Kidney (tissue), 14 donors: ENCODE data around the gene C2CD2. TPM values are rescaled to one million over a fixed set of nuclear protein-coding genes. Genes with fewer than 3 reads are reported as not detected.

ENCODE experiments used
- DNase-seq, 5 donors: peaks; one replicate each; pipeline ENCODE4 v3.0.0-alpha.2; 2013 to 2020
- FAIRE-seq: peaks from 2 replicates; lab custom pipeline; 2012; peaks lifted over from hg19 to GRCh38; lab: Jason Lieb, UNC
- H3K27ac ChIP-seq, 2 donors: one replicate each; pipeline ENCODE4 v1.7.0; 2013; ENCODE audit warnings: low read depth in 2 of 2, low read length in 2 of 2, inconsistent platforms in 1 of 2
- H3K27me3 ChIP-seq: one replicate; pipeline ENCODE4 v1.7.1; 2013; ENCODE audit warnings: low read length, inconsistent platforms; ENCODE audit not compliant: control insufficient read depth, insufficient read depth
- H3K36me3 ChIP-seq, 3 donors: one replicate each; pipeline versions ENCODE4 v1.7.0 to v1.7.1; 2013; ENCODE audit warnings: low read length in 3 of 3, control low read depth in 1 of 3, inconsistent platforms in 1 of 3; ENCODE audit not compliant: insufficient read depth in 3 of 3, control insufficient read depth in 2 of 3
- H3K4me1 ChIP-seq, 3 donors: one replicate each; pipeline versions ENCODE4 v1.7.0 to v1.7.1; 2013; ENCODE audit warnings: low read length in 3 of 3, inconsistent platforms in 1 of 3, low read depth in 1 of 3; ENCODE audit not compliant: control insufficient read depth in 2 of 3, insufficient read depth in 2 of 3
- H3K4me3 ChIP-seq, 3 donors: one replicate each; pipeline versions ENCODE4 v1.7.0 to v1.8.1; 2013; ENCODE audit warnings: low read length in 3 of 3, control low read depth in 1 of 3, inconsistent platforms in 1 of 3
- H3K9ac ChIP-seq, 3 donors: one replicate each; pipeline versions ENCODE4 v1.7.0 to v1.7.1; 2013; ENCODE audit warnings: low read length in 3 of 3, control low read depth in 1 of 3, inconsistent platforms in 1 of 3
- H3K9me3 ChIP-seq, 3 donors: one replicate each; pipeline versions ENCODE4 v1.7.0 to v1.7.1; 2013; ENCODE audit warnings: low read length in 3 of 3, control low read depth in 1 of 3, inconsistent platforms in 1 of 3; ENCODE audit not compliant: control insufficient read depth in 2 of 3, insufficient read depth in 1 of 3
- intact Hi-C: fragments of 100-400 bp; cut with DNase I; formaldehyde crosslinking; loops from one replicate; pipeline ENCODE4 v1.11.1; 2022
- polyA plus RNA-seq: library from polyadenylated mRNA; stranded (reverse); fragments of 350-450 nt; fragmentation: Illumina TruSeq; extraction: RNeasy Lipid Tissue Mini Kit (QIAGEN cat#74804); gene quantifications from one replicate; pipeline ENCODE4 v1.2.3, GENCODE V29; 2014; ENCODE audit warnings: low read depth, low replicate concordance; ENCODE audit not compliant: insufficient read depth
- total RNA-seq: library from RNA; stranded (reverse); fragmentation: NEBNext Ultra II Directional; extraction: Animal tissue kit (Norgen Biotek cat#: 25700); gene quantifications from one replicate; pipeline ENCODE4 v1.2.1, GENCODE V29; 2021
- TF ChIP-seq, protein P1 (sequence below): IDR thresholded peaks from 3 replicates; pipeline ENCODE4 v1.5.1; 2012; ENCODE audit warnings: mild to moderate bottlenecking, moderate library complexity, borderline replicate concordance; ENCODE audit not compliant: insufficient read depth; ENCODE audit errors: extremely low read depth
- donor health status: control.
- donor health status: control.
- donor health status: control.
- donor health status: control.
- donor health status: control.
- donor health status: DM: yes; HTN: yes; CAD: no.
- donor health status: Normal renal cell carcinoma (clear cell type).

Gene C2CD2
- total and polyA plus RNA-seq, 2 donors from 2014 or later: 7.6 to 25.6 TPM

DNA sequence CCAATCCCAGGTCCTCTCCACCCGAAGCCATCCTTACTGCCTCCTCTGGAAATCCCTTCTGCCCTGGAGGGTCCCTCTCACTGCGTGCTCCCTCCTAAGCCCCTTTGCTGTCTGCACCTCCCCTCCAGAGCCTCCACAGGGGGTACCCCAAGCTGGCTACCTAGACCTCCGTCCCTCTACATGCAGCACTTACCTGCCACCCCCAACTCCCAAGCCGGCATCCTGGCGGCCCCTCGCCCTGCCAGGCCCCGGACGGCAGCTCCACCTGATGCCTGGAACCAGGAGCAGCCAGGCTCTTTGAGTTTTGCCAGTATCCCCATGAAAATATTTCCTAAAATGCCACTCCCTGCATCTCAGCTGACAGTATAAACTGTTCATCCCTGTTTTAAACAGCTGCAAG, 78.7 kb downstream of the C2CD2 start:
- Histone ChIP-seq H3K4me1 (peaks cover 0 to 3% (median 2%) of the 10 kb centered on the region in 3 donors), H3K36me3 (no peaks in the 10 kb centered on the region), H3K27ac (no peak overlapping the region), H3K27me3 (no peaks in the 10 kb centered on the region), H3K9ac (no peak overlapping the region), H3K4me3 (no peak overlapping the region), H3K9me3 (no peaks in the 10 kb centered on the region)
- TF ChIP-seq, protein P1, sequence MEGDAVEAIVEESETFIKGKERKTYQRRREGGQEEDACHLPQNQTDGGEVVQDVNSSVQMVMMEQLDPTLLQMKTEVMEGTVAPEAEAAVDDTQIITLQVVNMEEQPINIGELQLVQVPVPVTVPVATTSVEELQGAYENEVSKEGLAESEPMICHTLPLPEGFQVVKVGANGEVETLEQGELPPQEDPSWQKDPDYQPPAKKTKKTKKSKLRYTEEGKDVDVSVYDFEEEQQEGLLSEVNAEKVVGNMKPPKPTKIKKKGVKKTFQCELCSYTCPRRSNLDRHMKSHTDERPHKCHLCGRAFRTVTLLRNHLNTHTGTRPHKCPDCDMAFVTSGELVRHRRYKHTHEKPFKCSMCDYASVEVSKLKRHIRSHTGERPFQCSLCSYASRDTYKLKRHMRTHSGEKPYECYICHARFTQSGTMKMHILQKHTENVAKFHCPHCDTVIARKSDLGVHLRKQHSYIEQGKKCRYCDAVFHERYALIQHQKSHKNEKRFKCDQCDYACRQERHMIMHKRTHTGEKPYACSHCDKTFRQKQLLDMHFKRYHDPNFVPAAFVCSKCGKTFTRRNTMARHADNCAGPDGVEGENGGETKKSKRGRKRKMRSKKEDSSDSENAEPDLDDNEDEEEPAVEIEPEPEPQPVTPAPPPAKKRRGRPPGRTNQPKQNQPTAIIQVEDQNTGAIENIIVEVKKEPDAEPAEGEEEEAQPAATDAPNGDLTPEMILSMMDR: no peak
- DNase-seq (no peak), FAIRE-seq (no peak)
- intact Hi-C loops: no loop called here

DNA sequence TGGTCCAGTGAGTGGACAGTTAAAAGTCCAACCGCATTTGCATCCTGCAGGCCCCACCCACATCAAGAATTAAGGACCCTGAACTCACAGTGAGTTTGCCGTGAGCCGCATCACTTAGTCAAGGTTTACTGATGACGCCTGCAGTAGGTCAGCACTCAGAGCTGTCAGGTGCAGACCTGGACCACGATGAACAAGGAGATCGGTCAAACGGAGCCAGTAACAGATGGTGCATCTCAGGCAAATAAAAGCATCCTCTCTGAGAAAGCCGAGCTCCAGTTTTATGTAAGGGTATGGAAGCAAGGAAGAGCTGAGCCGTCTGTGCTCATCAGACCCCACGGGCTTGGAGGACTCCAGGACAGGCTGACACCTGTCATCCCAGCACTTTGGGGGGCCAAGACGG, 79.2 kb downstream of the C2CD2 start:
- TF ChIP-seq, protein P1: no peak
- H3K9me3 ChIP-seq: no peaks in the 10 kb centered on the region
- H3K27me3 ChIP-seq: no peaks in the 10 kb centered on the region
- H3K36me3 ChIP-seq: no peaks in the 10 kb centered on the region
- DNase-seq (peak in 3 of 5 donors; percentile 26 to 37 (median 27)), FAIRE-seq (no peak)
- no peak overlapping the region for H3K27ac ChIP-seq
- H3K4me3 ChIP-seq: no peak overlapping the region
- peaks cover 0 to 3% (median 2%) of the 10 kb centered on the region in 3 donors for H3K4me1 ChIP-seq
- intact Hi-C loops: no loop called here
- H3K9ac ChIP-seq: no peak overlapping the region

DNA sequence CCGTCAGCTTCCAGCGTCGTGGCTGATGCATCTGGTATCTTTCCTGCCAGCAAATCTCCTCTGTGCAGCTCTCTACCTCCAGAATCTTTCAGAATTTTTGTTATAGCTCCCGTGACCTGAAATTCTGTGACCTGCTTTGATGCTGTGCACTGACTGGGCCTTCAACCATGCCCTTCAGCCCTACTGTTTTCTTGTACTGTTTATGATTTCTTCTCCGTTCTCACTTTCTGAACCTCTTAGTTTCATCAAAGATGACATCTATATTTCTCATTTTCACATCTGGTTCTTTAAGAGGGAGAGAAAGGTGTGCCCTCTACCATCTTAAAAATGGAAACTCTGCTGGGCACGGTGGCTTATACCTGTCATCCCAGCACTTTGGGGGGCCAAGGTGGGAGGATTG, 80.4 kb downstream of the C2CD2 start:
- H3K4me3 ChIP-seq: no peak overlapping the region
- TF ChIP-seq, protein P1: no peak
- DNase-seq (no peak), FAIRE-seq (no peak)
- H3K9me3 ChIP-seq: no peaks in the 10 kb centered on the region
- no peak overlapping the region for H3K9ac ChIP-seq
- no peaks in the 10 kb centered on the region for H3K27me3 ChIP-seq
- peaks cover 0 to 3% (median 2%) of the 10 kb centered on the region in 3 donors for H3K4me1 ChIP-seq
- H3K36me3 ChIP-seq: no peaks in the 10 kb centered on the region
- intact Hi-C loops: no loop called here
- H3K27ac ChIP-seq: no peak overlapping the region

DNA sequence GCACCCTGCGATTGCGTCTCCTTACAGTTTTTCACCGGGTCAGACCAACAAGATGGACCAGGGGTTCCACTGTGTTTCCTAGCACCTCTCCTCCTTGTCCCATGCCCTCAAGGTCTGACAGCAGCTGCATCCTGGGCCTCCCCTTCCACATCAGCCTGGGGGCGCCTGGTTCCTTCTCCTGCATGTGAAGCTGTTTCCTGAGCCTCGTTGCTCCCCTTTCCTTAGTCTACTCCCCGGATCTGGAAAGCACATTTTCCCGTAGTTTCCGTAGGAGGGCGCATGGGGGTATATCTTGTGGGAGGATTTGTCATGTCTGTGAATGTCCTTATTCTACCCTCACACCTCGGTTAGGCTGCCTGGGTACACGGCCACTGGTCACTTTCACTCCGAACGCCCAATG, 80.8 kb downstream of the C2CD2 start:
- Histone ChIP-seq H3K9me3 (no peaks in the 10 kb centered on the region), H3K9ac (no peak overlapping the region), H3K4me3 (no peak overlapping the region), H3K36me3 (no peaks in the 10 kb centered on the region), H3K27ac (no peak overlapping the region), H3K27me3 (no peaks in the 10 kb centered on the region), H3K4me1 (peaks cover 0 to 2% (median 2%) of the 10 kb centered on the region in 3 donors)
- TF ChIP-seq, protein P1: no peak
- DNase-seq (no peak), FAIRE-seq (no peak)
- intact Hi-C loops: no loop called here
